Endodermal cell (in vitro differentiated cells): ENCODE results near the gene RAPGEF2. TPM values are rescaled to one million over a fixed set of nuclear protein-coding genes. Genes with fewer than 3 reads are reported as not detected.

Experiments used
- DNase-seq: peaks from one replicate; pipeline ENCODE4 v3.0.0-alpha.2; 2017
- H3K27ac ChIP-seq: 2 replicates; pipeline ENCODE4 v1.5.1; 2013; ENCODE audit warnings: mild to moderate bottlenecking, low read depth, low read length, moderate library complexity
- H3K27me3 ChIP-seq: 2 replicates; pipeline ENCODE4 v1.6.1; 2013; ENCODE audit warnings: mild to moderate bottlenecking, low read length, moderate library complexity; ENCODE audit not compliant: insufficient read depth, control insufficient read depth, poor library complexity, severe bottlenecking
- H3K36me3 ChIP-seq: 2 replicates; pipeline ENCODE4 v1.7.0; 2013; ENCODE audit warnings: mild to moderate bottlenecking, low read length, moderate library complexity; ENCODE audit not compliant: control insufficient read depth, insufficient read depth
- H3K4me1 ChIP-seq: one replicate; pipeline ENCODE4 v1.7.0; 2013; ENCODE audit warnings: low read length; ENCODE audit not compliant: control insufficient read depth, insufficient read depth
- H3K4me3 ChIP-seq: 2 replicates; pipeline ENCODE4 v1.5.1; 2013; ENCODE audit warnings: mild to moderate bottlenecking, low read length, moderate library complexity
- H3K9ac ChIP-seq: 2 replicates; pipeline ENCODE4 v1.6.1; 2013; ENCODE audit warnings: mild to moderate bottlenecking, low read length, moderate library complexity; ENCODE audit not compliant: poor library complexity, severe bottlenecking; ENCODE audit errors: extremely low read depth
- H3K9me3 ChIP-seq: 2 replicates; pipeline ENCODE4 v1.6.1; 2013; ENCODE audit warnings: mild to moderate bottlenecking, low read length, moderate library complexity; ENCODE audit not compliant: control insufficient read depth
- H3K27ac Mint-ChIP-seq: 2 replicates; pipeline ENCODE4 v1.8.0; 2020; ENCODE audit warnings: mixed read lengths
- H3K27me3 Mint-ChIP-seq: 2 replicates; pipeline ENCODE4 v1.8.0; 2021; ENCODE audit warnings: mild to moderate bottlenecking, mixed read lengths; ENCODE audit not compliant: insufficient read depth
- H3K36me3 Mint-ChIP-seq: 2 replicates; pipeline ENCODE4 v1.8.0; 2020; ENCODE audit warnings: low read depth, mixed read lengths
- H3K4me1 Mint-ChIP-seq: 2 replicates; pipeline ENCODE4 v1.8.0; 2020; ENCODE audit warnings: mixed read lengths
- H3K4me3 Mint-ChIP-seq: 2 replicates; pipeline ENCODE4 v1.8.0; 2020; ENCODE audit warnings: mild to moderate bottlenecking, moderate library complexity, mixed read lengths
- H3K9me3 Mint-ChIP-seq: 2 replicates; pipeline ENCODE4 v1.8.0; 2020; ENCODE audit warnings: mild to moderate bottlenecking, mixed read lengths
- WGBS, 2 experiments: methylation state at CpG; one replicate each; pipeline versions ENCODE4 v1.1.5 to v1.1.7; 2013; ENCODE audit warnings: missing lambda C conversion rate in 2 of 2, mixed read lengths in 1 of 2; ENCODE audit not compliant: insufficient coverage in 1 of 2, insufficient read length in 1 of 2; 5-methylcytosine and 5-hydroxymethylcytosine counted together
- total RNA-seq, 2 donors: library from RNA; stranded (reverse); fragmentation: NEBNext Ultra II Directional in 1 of 2; extraction: Animal tissue kit (Norgen Biotek cat#: 25700) in 1 of 2; gene quantifications; 2 replicates in 1 of 2; 3 replicates in 1 of 2; pipeline ENCODE4 v1.2.1, GENCODE V29; 2021
- TF ChIP-seq, protein P1 (sequence below): fragments of 200-600 bp; sonication (generic); conservative IDR thresholded peaks from 2 replicates; pipeline ENCODE4 v1.5.0; 2021; ENCODE audit warnings: antibody characterized with exemption, mild to moderate bottlenecking

RAPGEF2 gene
- total RNA-seq, 2 donors from 2014 or later = 63.4 to 78.2 TPM

DNA sequence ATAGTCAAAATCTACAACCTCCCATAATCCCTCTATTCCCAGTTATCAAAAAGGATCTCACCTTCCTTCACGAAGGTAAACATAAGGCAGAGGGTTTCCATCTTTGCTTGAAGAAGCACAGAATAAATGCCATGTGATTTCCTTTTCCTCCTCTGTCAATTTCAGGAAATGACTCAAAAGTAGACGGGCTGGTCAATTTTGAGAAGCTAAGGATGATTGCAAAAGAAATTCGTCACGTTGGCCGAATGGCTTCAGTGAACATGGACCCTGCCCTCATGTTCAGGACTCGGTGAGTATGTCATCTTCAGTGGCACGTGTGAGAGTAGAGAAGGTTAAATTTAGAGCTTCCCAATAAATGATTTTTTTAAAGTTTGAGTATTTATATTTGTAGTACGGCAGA lies 240.2 kb downstream of the RAPGEF2 start:
- H3K27me3 Mint-ChIP-seq = no peaks in the 10 kb centered on the region
- H3K4me1 Mint-ChIP-seq = no peaks in the 10 kb centered on the region
- WGBS, 2 experiments = 94% methylated on average over 4 to 8 of the region's 8 CpGs
- no peak overlapping the region for H3K27ac ChIP-seq
- no peak overlapping the region for H3K27ac Mint-ChIP-seq
- no peaks in the 10 kb centered on the region for H3K9me3 Mint-ChIP-seq
- H3K36me3 Mint-ChIP-seq = peaks cover 80% of the 10 kb centered on the region
- no peak overlapping the region for H3K9ac ChIP-seq
- H3K4me1 ChIP-seq = no peaks in the 10 kb centered on the region
- H3K9me3 ChIP-seq = no peaks in the 10 kb centered on the region
- TF ChIP-seq, protein P1, sequence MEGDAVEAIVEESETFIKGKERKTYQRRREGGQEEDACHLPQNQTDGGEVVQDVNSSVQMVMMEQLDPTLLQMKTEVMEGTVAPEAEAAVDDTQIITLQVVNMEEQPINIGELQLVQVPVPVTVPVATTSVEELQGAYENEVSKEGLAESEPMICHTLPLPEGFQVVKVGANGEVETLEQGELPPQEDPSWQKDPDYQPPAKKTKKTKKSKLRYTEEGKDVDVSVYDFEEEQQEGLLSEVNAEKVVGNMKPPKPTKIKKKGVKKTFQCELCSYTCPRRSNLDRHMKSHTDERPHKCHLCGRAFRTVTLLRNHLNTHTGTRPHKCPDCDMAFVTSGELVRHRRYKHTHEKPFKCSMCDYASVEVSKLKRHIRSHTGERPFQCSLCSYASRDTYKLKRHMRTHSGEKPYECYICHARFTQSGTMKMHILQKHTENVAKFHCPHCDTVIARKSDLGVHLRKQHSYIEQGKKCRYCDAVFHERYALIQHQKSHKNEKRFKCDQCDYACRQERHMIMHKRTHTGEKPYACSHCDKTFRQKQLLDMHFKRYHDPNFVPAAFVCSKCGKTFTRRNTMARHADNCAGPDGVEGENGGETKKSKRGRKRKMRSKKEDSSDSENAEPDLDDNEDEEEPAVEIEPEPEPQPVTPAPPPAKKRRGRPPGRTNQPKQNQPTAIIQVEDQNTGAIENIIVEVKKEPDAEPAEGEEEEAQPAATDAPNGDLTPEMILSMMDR = no peak
- H3K27me3 ChIP-seq = no peaks in the 10 kb centered on the region
- DNase-seq = no peak
- no peak overlapping the region for H3K4me3 ChIP-seq
- no peak overlapping the region for H3K4me3 Mint-ChIP-seq
- peaks cover 81% of the 10 kb centered on the region for H3K36me3 ChIP-seq

DNA sequence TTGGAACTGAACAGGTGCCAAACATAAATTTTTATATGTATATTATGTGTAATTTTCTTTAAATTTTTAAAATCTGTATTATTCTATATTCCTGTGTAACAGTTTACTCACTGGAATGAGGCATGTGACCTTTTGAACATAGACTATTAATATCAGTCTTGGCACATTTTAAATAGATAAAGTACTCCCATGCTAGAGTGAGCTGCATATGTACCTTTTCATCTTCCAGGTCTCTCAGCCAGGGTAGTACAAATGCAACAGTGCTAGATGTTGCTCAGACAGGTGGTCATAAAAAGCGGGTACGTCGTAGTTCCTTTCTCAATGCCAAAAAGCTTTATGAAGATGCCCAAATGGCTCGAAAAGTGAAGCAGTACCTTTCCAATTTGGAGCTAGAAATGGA lies 242.0 kb downstream of the RAPGEF2 start:
- no peaks in the 10 kb centered on the region for H3K4me1 ChIP-seq
- no peaks in the 10 kb centered on the region for H3K4me1 Mint-ChIP-seq
- no peak overlapping the region for H3K4me3 ChIP-seq
- H3K4me3 Mint-ChIP-seq = no peak overlapping the region
- no peaks in the 10 kb centered on the region for H3K27me3 ChIP-seq
- H3K36me3 ChIP-seq = peaks cover 74% of the 10 kb centered on the region
- H3K27ac Mint-ChIP-seq = no peak overlapping the region
- H3K36me3 Mint-ChIP-seq = peaks cover 81% of the 10 kb centered on the region
- no peaks in the 10 kb centered on the region for H3K9me3 ChIP-seq
- H3K27me3 Mint-ChIP-seq = no peaks in the 10 kb centered on the region
- no peaks in the 10 kb centered on the region for H3K9me3 Mint-ChIP-seq
- H3K27ac ChIP-seq = no peak overlapping the region
- WGBS, 2 experiments = 96 to 98% methylated on average over 4 of the region's 4 CpGs
- H3K9ac ChIP-seq = no peak overlapping the region
- DNase-seq = no peak
- TF ChIP-seq, protein P1 = no peak

DNA sequence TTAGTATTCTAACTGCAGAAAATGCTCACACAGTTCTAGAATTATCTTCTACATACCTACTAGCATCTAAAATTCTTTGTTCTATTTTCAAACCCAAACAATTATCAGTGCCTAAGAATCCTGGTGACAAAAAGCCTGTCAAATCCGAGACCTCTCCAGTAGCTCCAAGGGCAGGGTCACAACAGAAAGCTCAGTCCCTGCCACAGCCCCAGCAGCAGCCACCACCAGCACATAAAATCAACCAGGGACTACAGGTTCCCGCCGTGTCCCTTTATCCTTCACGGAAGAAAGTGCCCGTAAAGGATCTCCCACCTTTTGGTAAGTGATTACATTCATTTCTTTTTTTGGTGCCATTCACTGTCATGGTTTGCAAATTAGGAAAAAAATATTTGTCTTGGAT lies 243.8 kb downstream of the RAPGEF2 start:
- H3K4me3 Mint-ChIP-seq = no peak overlapping the region
- TF ChIP-seq, protein P1 = no peak
- peaks cover 73% of the 10 kb centered on the region for H3K36me3 ChIP-seq
- 90 to 96% methylated on average over 2 to 5 of the region's 5 CpGs for WGBS, 2 experiments
- H3K9me3 Mint-ChIP-seq = no peaks in the 10 kb centered on the region
- no peak overlapping the region for H3K27ac Mint-ChIP-seq
- H3K36me3 Mint-ChIP-seq = peaks cover 75% of the 10 kb centered on the region
- H3K4me3 ChIP-seq = no peak overlapping the region
- no peak overlapping the region for H3K27ac ChIP-seq
- no peak for DNase-seq
- no peaks in the 10 kb centered on the region for H3K4me1 Mint-ChIP-seq
- no peaks in the 10 kb centered on the region for H3K27me3 Mint-ChIP-seq
- H3K9me3 ChIP-seq = no peaks in the 10 kb centered on the region
- H3K4me1 ChIP-seq = no peaks in the 10 kb centered on the region
- H3K9ac ChIP-seq = no peak overlapping the region
- no peaks in the 10 kb centered on the region for H3K27me3 ChIP-seq
